ENCODE results near the gene GAMT.

The GAMT gene

DNA sequence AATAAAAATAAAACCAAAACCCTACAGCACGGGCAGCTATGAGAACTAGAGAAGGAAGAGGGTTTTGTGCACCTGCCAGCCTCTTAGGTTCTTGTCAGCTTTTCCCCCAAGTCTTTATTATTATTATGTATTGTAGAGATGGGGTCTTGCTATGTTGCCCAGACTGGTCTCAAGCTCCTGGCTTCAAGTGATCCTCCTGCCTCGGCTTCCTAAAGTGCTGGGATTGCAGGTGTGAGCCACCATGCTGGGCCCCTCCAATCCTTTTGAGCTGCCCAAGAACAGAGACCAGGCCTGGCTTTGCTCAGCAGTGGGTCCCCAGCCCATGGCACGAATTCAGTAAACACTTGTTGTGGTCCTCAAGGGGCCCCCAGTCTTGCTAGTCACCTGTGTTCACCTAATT, 19.1 kb downstream of the GAMT start:
- TF ChIP-seq, protein P1, sequence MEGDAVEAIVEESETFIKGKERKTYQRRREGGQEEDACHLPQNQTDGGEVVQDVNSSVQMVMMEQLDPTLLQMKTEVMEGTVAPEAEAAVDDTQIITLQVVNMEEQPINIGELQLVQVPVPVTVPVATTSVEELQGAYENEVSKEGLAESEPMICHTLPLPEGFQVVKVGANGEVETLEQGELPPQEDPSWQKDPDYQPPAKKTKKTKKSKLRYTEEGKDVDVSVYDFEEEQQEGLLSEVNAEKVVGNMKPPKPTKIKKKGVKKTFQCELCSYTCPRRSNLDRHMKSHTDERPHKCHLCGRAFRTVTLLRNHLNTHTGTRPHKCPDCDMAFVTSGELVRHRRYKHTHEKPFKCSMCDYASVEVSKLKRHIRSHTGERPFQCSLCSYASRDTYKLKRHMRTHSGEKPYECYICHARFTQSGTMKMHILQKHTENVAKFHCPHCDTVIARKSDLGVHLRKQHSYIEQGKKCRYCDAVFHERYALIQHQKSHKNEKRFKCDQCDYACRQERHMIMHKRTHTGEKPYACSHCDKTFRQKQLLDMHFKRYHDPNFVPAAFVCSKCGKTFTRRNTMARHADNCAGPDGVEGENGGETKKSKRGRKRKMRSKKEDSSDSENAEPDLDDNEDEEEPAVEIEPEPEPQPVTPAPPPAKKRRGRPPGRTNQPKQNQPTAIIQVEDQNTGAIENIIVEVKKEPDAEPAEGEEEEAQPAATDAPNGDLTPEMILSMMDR (conservative IDR thresholded peaks at IDR 0.05; ENCODE audit: low read depth) = no peak
- CTCF ChIA-PET = no interaction called here
- POLR2A ChIA-PET (ENCODE audit: low non-redundant PET) = no interaction called here
- no peak overlapping the region for H3K27ac ChIP-seq
- no peak for DNase-seq (ENCODE audit: low spot score)

DNA sequence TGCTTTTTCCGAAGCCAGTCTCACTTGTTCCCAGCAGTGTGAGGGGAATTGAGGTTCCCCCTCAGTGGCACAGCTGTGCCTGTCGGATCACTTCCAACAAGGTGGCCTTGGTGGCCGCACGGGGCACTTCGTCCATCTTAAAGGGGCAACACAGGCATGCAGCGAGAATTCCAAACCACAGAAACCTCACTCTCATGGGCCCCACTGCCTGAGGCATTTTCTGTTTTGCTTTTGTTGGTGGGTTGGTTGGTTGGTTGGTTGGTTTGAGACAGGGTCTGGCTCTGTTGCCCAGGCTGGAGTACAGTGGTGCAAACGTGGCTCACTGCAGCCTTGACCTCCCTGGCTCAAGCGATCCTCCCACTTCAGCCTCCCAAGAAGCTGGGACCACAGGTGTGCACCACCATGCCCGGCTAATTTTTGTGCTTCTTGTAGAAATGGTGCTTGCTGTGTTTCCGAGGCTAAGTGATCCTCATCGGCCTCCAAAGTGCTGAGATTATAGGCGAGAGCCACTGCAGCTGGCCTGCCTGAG, 21.3 kb downstream of the GAMT start:
- H3K27ac ChIP-seq = no peak overlapping the region
- CTCF ChIA-PET = no interaction called here
- TF ChIP-seq, protein P1 (conservative IDR thresholded peaks at IDR 0.05; ENCODE audit: low read depth) = no peak
- DNase-seq (ENCODE audit: low spot score) = no peak
- POLR2A ChIA-PET (ENCODE audit: low non-redundant PET) = no interaction called here

DNA sequence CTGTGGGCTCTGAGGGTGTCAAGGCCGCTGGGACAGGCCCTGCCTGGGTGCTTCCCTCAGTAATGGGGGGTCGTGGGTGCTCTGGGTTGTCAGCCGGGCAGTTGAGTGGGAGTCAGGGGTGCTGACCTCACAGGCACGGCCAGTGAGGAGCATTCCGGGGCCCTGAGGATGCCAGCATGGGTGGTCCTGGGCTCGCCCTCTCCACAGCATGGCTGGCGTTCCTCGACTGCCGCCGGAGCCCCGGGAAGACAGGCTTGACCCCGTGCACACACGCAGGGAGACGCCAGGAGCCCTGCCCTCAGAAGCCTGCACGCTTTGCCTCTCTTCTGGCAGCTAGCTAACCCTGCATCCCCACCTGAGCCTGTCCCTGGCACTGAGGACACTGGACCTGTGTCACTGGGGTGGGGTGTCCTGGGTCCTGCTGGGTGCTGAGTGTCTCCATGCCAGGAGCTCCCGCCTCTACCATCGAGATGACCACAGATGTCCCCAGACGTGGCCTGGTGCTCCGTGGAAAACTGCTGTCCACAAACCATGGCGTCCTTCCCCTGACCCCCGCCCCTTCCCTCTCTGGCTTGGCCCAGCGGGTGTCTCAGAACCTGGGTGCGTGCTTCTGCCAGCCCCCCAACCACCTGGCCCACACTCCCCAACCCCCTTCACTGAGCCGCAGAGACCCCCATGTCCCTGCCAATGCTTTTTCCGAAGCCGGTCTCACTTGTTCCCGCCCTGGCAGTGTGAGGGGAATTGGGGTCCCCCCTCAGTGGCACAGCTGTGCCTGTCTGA, 22.0 kb downstream of the GAMT start:
- TF ChIP-seq, protein P1 (conservative IDR thresholded peaks at IDR 0.05; ENCODE audit: low read depth) = no peak
- POLR2A ChIA-PET (ENCODE audit: low non-redundant PET) = no interaction called here
- CTCF ChIA-PET = no interaction called here
- DNase-seq (ENCODE audit: low spot score) = no peak
- no peak overlapping the region for H3K27ac ChIP-seq

DNA sequence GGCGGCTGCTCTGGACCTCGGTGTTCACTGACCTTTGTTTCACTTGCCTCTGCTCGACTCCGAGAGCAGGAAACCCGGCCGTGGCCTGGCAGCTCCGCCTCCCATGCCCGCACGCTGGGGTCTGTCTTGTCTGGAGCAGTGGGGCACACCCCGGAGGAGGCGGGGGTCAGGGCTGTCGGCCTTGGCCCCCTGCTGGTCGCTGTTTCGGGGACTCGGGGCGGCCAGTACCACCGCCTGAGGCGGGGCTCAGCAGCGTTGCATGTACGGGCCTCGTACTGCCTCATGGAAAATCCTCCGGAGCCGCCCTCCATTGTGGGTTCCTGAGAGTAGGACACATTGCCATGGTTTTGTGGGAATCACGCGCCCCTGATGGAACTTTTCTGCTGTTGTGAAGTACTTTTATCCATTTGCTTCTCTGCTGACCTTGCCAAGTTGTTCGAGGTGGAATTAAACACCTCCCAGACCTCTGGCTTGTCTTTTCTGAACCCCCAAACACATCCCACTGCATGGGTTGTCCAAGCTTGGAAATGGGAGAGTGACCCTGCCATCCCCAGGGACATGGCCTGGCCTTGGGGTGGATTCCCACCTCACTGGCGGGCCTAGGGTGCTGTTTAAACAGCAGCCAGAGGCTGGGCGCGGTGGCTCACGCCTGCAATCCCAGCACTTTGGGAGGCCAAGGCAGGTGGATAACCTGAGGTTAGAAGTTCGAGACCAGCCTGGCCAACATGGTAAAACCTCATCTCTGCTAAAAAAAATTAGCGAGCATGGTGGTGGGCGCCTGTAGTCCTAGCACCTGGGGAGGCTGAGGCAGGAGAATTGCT, 23.2 kb downstream of the GAMT start:
- POLR2A ChIA-PET (ENCODE audit: low non-redundant PET) = no interaction called here
- TF ChIP-seq, protein P1 (conservative IDR thresholded peaks at IDR 0.05; ENCODE audit: low read depth) = no peak
- CTCF ChIA-PET = interaction anchor here (0.6 kb wide), 1 partner anchor 163 kb away, joined by 3 read pairs; no protein-coding TSS in a partner anchor

DNA sequence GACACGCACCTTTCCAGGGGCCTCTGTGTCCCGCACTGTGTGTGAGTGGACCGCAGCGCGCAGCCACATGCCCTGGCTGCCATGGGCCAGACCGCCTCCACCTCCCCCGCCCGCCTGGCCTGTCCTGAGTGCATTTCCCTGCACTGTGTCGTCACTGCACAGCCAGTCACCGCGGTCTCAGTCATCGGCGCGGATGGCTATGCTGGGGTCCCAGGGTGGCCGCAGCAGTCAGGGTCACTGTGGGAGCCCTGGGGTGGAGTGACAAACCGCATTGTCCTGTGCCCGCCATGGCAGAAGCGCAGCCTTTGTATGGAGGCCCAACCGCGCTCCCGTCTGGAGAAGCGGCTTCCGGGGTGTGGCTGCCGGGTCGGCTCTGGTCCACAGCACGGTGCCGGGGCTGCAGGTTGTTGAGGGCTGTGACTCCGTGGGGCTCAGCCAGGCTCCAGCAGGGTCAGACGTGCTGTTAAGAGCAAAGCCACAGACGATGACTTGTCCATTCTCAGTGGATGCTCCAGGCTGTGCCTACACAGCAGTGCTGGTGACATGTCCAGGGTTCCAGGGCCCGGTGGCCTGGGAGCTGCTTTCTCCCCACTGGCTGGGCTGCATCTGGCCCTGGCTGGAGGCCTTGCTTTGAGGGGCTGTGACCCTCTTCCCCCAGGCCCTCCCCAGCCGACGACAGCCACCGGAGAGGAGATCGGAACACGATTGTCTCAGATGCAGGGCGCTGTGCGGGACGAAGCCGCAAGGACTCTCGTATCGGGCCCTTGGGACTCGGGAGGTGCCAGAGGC, 24.0 kb downstream of the GAMT start:
- ChIA-PET CTCF (interaction anchor here (0.6 kb wide), 1 partner anchor 164 kb away, joined by 3 read pairs; no protein-coding TSS in a partner anchor), POLR2A (ENCODE audit: low non-redundant PET) (no interaction called here)
- H3K27ac ChIP-seq = peak overlapping the region; percentile 9; the same call in 1 of the 2 replicates
- TF ChIP-seq, protein P1 (conservative IDR thresholded peaks at IDR 0.05; ENCODE audit: low read depth) = no peak
- no peak for DNase-seq (ENCODE audit: low spot score)

More for the DNA sequence above, 23.2 kb downstream of the GAMT start:
- H3K27ac ChIP-seq = peak overlapping the region; percentile 9; the same call in 1 of the 2 replicates
- no peak for DNase-seq (ENCODE audit: low spot score)

DNA sequence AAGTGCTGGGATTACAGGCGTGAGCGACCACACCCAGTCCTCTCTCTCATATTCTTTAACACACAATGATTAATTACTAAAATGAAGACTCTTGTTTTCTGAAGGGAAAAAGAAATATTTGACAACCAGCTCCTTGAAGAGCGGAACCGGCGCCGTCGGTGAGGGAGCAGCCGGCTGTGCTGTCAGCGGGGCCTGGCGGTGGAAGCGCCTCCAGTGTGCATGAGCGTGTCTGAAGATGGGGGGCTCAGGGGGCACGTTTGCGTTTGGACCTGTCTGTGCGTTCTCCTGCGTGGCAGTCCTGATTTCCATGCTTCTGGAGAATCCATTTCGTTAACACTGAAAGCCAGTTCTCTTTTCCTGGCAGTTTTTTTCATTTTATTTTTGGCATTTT, 24.9 kb downstream of the GAMT start:
- no peak overlapping the region for H3K27ac ChIP-seq
- DNase-seq (ENCODE audit: low spot score) = no peak
- TF ChIP-seq, protein P1 (conservative IDR thresholded peaks at IDR 0.05; ENCODE audit: low read depth) = no peak
- POLR2A ChIA-PET (ENCODE audit: low non-redundant PET) = no interaction called here
- CTCF ChIA-PET = interaction anchor here (0.7 kb wide), 1 partner anchor 18 kb away, joined by 5 read pairs; no protein-coding TSS in a partner anchor
